ENCODE data around the gene PRPSAP2. TPM values are rescaled to one million over a fixed set of nuclear protein-coding genes. Genes with fewer than 3 reads are reported as not detected.

PRPSAP2 gene
- total RNA-seq, 2 donors from 2014 or later: 34.8 to 35.9 TPM

- no peak for TF ChIP-seq CTCF (IDR thresholded peaks at IDR 0.05)
- no peak overlapping the region for H3K9ac ChIP-seq (ENCODE audit: low read depth in 2 of 2, low read length in 2 of 2)
- H3K27me3 ChIP-seq: no peaks in the 10 kb centered on the region
- no peaks in the 10 kb centered on the region for H3K9me3 ChIP-seq
- H3K27ac ChIP-seq: no peak overlapping the region
- H3K4me3 ChIP-seq: no peak overlapping the region
- H3K4me1 ChIP-seq: peaks cover 12% of the 10 kb centered on the region
- intact Hi-C loops (cut with DNase I): no loop called here
- no peaks in the 10 kb centered on the region for H3K36me3 ChIP-seq
- no peak for DNase-seq
Observed at GRCh38 chr17:18978050-18978449, 120.1 kb downstream of the PRPSAP2 start.

- Histone ChIP-seq H3K4me1 (peaks cover 12% of the 10 kb centered on the region), H3K36me3 (no peaks in the 10 kb centered on the region), H3K9ac (ENCODE audit: low read depth in 2 of 2, low read length in 2 of 2) (no peak overlapping the region), H3K27ac (no peak overlapping the region), H3K9me3 (no peaks in the 10 kb centered on the region), H3K27me3 (no peaks in the 10 kb centered on the region), H3K4me3 (no peak overlapping the region)
- intact Hi-C loops (cut with DNase I): no loop called here
- DNase-seq: no peak
- TF ChIP-seq CTCF (IDR thresholded peaks at IDR 0.05): no peak
Observed at GRCh38 chr17:18978655-18979054, 120.7 kb downstream of the PRPSAP2 start.

Other genes with a start within 250 kb of the PRPSAP2 start
- gene TBC1D28, start 213.7 kb upstream of the PRPSAP2 start, total RNA-seq: not detected
- 1 to 10 TPM; 3.0 TPM for gene FOXO3B, start 175.8 kb upstream of the PRPSAP2 start, total RNA-seq
- gene FBXW10, start 114.1 kb upstream of the PRPSAP2 start, total RNA-seq: not detected
- 10 to 100 TPM; 36.8 to 53.1 TPM for gene TVP23B, start 76.9 kb upstream of the PRPSAP2 start, total RNA-seq
- under 1 TPM in 1 of 2 donors, not detected in 1; 0.16 TPM for gene SLC5A10, start 94.0 kb downstream of the PRPSAP2 start, total RNA-seq
- gene FAM83G, start 146.6 kb downstream of the PRPSAP2 start, total RNA-seq: 10 to 100 TPM; 24.4 to 24.8 TPM
- 1 to 10 TPM in 1 of 2 donors, under 1 TPM in 1; 0.93 to 1.1 TPM for gene GRAP, start 188.8 kb downstream of the PRPSAP2 start, total RNA-seq

Data from colonic mucosa (tissue), 4 donors.